GM21723 (cell line): ENCODE results near the gene WWTR1.

Experiments used
- ATAC-seq: cut with Tn5 transposase; IDR thresholded peaks from one replicate; pipeline ENCODE4 v1.9.1; 2021; ENCODE audit warnings: mild to moderate bottlenecking, moderate library complexity; ENCODE audit not compliant: unreplicated experiment

The WWTR1 gene

DNA sequence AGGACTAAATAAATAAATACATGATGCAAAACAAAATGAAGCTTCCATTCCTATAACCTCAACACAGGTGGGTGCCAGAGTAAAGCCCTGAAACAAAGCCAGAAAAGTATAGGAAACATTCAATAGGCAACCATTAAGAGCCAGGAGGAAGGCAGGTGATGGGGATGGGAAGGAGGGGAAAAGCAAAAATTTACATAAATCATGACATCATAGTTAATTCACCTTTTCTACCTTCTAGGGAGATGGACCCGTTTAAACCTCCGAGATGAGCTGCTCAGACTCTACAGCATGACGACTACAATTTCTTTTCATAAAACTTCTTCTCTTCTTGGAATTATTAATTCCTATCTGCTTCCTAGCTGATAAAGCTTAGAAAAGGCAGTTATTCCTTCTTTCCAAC, 155.4 kb downstream of the WWTR1 start:
- no peak for ATAC-seq

- no peak for ATAC-seq
Observed at GRCh38 chr3:149501524-149501923, 156.3 kb downstream of the WWTR1 start.

DNA sequence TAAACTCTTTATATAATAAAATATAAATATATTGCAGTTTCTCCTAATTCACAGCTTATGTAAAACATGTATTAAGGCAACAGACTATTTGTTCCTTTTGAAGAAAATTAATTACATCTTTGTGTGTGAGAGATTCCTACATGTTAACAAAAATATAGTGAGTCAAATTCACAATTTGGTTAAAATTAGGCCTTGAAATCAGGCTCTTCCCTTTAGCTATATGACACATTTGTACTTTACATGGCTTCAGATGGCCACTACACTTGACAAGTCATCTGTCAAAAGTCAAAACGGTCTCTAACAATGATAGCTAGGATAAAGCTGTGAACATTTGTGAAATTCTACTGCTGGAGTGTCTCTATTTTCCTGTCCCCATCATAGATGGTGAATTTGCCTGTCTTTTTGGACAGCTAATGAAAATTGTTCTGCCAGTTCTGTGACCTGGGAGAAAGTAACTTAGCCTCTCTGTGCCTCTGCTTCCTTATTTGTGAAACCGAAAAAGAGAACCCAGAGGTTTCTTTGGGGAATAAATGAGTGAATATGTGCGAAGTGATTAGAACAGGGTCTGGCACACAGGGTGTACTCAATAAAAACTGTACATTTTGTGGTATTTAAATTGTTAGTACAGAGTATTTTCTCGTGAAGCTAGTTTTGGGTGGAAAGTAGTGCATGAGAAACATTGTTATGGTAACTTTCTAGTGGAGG, 159.7 kb downstream of the WWTR1 start:
- ATAC-seq = no peak

GRCh38 chr3:149496891-149497290, 160.9 kb downstream of the WWTR1 start:
- ATAC-seq = no peak

DNA sequence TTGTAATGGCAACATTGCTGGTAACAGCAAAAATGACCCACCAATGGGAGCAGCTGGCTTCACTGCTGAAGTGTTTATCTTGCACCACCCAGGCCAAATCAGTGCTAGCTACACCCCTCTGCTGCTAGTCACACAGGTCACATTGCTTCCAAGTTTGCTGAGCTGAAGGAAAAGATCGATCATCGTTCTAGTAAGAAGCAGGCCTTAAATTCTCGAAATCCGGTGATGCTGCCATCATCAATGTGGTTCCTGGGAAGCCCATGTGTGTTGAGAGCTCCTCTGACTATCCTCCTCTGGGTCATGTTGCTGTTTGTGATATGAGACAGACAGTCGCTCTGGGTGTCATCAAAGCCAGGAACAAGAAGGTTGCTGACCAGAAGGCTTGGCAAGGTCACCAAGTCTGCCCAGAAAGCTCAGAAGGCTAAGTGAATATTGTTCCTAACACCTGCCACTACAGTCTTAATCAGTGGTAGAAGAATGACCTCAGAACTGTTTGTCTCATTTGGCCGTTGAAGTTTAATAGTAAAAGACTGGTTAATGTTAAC, 162.2 kb downstream of the WWTR1 start:
- ATAC-seq = no peak

- no peak for ATAC-seq
Observed at GRCh38 chr3:149494759-149495580, 162.9 kb downstream of the WWTR1 start.

GRCh38 chr3:149494022-149494758, 163.6 kb downstream of the WWTR1 start:
- ATAC-seq = peak; percentile 47

DNA sequence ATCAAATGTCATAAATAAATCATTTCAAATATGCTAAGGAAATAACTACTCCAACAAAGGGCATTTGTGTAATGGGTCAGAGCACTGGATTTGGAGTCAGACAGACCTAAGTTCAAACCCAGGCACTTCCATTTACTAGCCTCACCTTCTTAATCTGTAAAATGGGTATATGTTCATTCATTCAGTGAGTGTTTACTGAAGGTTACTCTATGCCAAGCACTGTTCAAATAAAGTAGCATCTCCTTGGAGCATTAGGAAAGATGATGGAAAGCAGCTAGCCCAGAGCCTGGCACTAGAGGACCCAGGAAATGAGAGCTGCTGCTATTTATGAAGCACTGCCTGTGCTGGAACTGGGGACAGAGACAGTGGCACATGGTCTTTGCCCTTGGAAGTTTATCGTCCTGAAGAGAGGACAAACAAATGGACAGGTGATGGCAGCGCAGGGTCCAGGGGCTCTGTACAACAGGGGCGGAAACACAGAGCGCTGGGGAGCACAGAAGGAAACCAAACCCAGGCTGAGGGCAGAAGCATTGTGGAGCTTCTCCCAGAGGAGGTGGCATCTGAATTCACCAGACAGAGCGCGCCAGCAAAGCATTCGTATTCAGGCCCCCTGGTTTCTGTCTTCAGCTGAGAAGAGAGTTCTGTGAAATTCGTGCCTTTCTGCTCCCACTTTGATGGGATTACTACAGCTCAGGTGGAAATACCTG, 164.4 kb downstream of the WWTR1 start:
- no peak for ATAC-seq

DNA sequence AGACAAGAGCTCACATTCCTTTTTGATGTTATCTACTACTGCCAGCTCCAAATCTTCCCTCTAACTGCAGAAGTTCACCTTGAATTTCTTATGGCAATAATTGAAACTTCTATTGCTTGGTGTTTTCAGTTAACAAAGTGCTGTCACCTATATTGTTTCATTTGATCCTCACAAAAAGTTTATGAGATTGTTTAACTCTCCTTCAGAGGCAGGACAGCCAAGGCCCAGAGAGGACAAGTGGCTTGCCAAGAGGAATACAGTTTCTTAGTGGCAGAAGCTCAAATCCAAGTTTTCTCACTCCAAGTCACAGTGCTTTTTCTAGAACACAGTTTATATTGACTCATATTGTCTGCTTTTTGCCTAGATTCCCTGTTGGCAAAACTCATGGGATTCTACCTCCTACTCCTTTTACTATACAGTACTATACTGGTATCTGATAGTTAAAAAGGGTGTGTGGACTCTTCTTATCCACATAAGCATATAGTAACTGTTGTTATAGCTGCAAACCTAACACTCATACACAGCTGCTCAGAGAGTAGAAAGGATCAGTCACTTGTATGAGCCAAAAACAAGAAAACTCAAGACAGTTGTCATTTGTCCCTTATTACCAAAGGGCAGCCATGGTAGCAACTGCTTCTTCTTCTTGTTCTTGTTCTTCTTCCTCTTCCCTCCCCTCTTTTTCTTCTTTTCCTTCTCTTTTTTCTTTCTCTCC, 167.4 kb downstream of the WWTR1 start:
- no peak for ATAC-seq

- no peak for ATAC-seq
Observed at GRCh38 chr3:149489060-149489690, 168.7 kb downstream of the WWTR1 start.

- peak; percentile 72 for ATAC-seq
Observed at GRCh38 chr3:149487598-149488197, 170.1 kb downstream of the WWTR1 start.

- ATAC-seq = no peak
Observed at GRCh38 chr3:149486726-149487125, 171.1 kb downstream of the WWTR1 start.

DNA sequence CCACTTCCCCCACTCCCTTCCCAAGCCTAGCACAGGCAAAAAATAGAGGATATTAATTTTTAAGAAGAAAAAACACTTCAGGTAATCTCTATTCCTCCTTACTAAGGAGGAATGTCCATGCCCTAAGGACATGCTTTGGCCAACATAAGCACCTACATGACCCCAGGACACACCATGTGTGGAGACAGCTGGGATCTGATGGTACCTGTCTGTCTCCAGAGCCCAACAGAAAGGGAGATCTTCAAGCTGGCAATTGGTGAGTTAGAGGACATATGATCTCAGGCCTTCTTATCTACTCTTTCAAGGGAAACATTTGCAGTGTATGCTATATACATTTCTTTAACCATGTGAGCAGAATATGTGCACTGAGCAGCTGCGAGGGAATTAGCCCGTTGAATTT, 176.3 kb downstream of the WWTR1 start:
- ATAC-seq = no peak

- ATAC-seq = no peak
Observed at GRCh38 chr3:149481056-149481455, 176.8 kb downstream of the WWTR1 start.

- peak; percentile 99 for ATAC-seq
Observed at GRCh38 chr3:149480326-149481017, 177.4 kb downstream of the WWTR1 start.

DNA sequence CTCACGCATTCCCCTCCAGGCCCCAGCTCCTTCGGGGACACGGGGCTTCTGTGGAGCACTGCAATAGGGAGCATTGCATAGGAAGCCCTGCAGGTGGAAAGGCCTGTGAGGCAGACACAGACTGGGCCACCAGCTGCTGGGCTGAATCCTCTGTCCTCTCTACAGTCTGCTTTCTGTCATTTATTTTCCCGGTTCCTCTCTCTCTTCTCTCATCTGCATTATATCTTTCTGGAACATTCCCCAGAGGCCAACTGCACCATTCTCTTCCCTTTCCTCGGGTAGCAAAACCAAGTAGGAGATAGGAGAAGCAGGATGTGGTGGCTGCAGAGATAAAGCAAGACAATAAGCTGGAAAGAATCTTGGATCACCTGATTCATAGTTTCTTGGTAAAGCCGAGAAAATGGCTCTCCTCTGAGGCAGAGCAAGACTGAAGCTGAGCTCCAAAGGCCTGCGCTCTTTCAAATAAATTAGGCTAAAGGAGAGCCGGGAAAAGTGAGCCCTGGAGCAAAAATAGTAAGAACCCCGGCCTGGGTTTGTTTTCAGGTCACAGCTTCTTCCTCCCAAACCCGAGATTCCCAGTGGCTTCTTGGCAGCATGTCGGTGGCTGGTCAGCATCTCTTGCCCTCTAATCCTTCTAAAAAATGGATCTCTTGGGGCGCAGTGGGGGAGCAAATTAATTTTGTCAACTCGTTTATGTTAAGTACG, 178.1 kb downstream of the WWTR1 start:
- ATAC-seq = no peak

- ATAC-seq = no peak
Observed at GRCh38 chr3:149476225-149476624, 181.6 kb downstream of the WWTR1 start.

GRCh38 chr3:149475451-149476060, 182.3 kb downstream of the WWTR1 start:
- ATAC-seq = no peak
